PC-3 (cell line): ENCODE measurements around the gene GABRP. TPM values are rescaled to one million over a fixed set of nuclear protein-coding genes. Genes with fewer than 3 reads are reported as not detected.

Experiments used
- ATAC-seq: fragments of 200-7000 bp; cut with Tn5 transposase; 2 replicates; pipeline ENCODE4 v1.9.1; 2020; ENCODE audit warnings: mild to moderate bottlenecking, moderate library complexity
- BruUV-seq: library from RNA; stranded (reverse); fragments of 400-500 nt; replicated peaks from 2 replicates; lab custom pipeline; 2021; lab: Mats Ljungman, UMichigan
- CTCF ChIA-PET: fragments of 300-600 bp; sonication (Branson Sonifier 250); formaldehyde crosslinking; loops from one replicate; lab custom pipeline; 2022; ENCODE audit warnings: antibody characterized with exemption; lab: Charles Lee
- POLR2A ChIA-PET: fragments of 300-600 bp; sonication (Branson Sonifier 250); formaldehyde crosslinking; loops from one replicate; lab custom pipeline; 2022; ENCODE audit warnings: antibody characterized with exemption; ENCODE audit not compliant: unreplicated experiment; lab: Charles Lee
- DNase-seq: peaks from one replicate; pipeline ENCODE4 v3.0.0-alpha.2; 2015
- H2AFZ ChIP-seq: fragments of 300-600 bp; sonication (generic); 2 replicates; pipeline ENCODE4 v1.6.0; 2016; ENCODE audit warnings: antibody characterized with exemption, low read length
- H3F3A ChIP-seq: fragments of 300-600 bp; sonication (generic); one replicate; pipeline ENCODE4 v1.6.0; 2017; ENCODE audit warnings: antibody characterized with exemption, low read length, control low read depth, mild to moderate bottlenecking; ENCODE audit not compliant: unreplicated experiment
- H3K27ac ChIP-seq: fragments of 300-600 bp; sonication (generic); 2 replicates; pipeline ENCODE4 v1.5.1; 2016; ENCODE audit warnings: mild to moderate bottlenecking, low read length
- H3K27me3 ChIP-seq: fragments of 300-600 bp; sonication (generic); 2 replicates; pipeline ENCODE4 v1.6.1; 2016; ENCODE audit warnings: low read length, mixed read lengths
- H3K36me3 ChIP-seq: fragments of 300-600 bp; sonication (generic); 2 replicates; pipeline ENCODE4 v1.6.1; 2016; ENCODE audit warnings: low read depth, mixed run types, low read length, mixed read lengths
- H3K4me1 ChIP-seq: fragments of 300-600 bp; sonication (generic); 2 replicates; pipeline ENCODE4 v1.5.1; 2016; ENCODE audit warnings: low read length; ENCODE audit not compliant: insufficient read depth
- H3K4me2 ChIP-seq: fragments of 300-600 bp; sonication (generic); 2 replicates; pipeline ENCODE4 v1.6.0; 2016; ENCODE audit warnings: low read length
- H3K4me3 ChIP-seq: fragments of 300-600 bp; sonication (generic); 2 replicates; pipeline ENCODE4 v1.5.1; 2016; ENCODE audit warnings: mild to moderate bottlenecking, low read length, mixed read lengths
- H3K79me2 ChIP-seq: fragments of 300-600 bp; sonication (generic); 2 replicates; pipeline ENCODE4 v1.6.1; 2017; ENCODE audit warnings: low read length, mixed read lengths
- H3K9ac ChIP-seq: fragments of 300-600 bp; sonication (generic); 2 replicates; pipeline ENCODE4 v1.6.0; 2016; ENCODE audit warnings: mild to moderate bottlenecking, low read length
- H3K9me2 ChIP-seq: fragments of 300-600 bp; sonication (generic); replicated peaks from 2 replicates; pipeline ENCODE4 v1.6.1; 2016; ENCODE audit warnings: mixed run types, low read length, mixed read lengths
- H3K9me3 ChIP-seq: fragments of 300-600 bp; sonication (generic); 2 replicates; pipeline ENCODE4 v1.6.1; 2016; ENCODE audit warnings: low read length, mixed read lengths
- H4K20me1 ChIP-seq: fragments of 300-600 bp; sonication (generic); 2 replicates; pipeline ENCODE4 v1.6.1; 2016; ENCODE audit warnings: low read length, mixed read lengths
- CTCF ChIP-seq: fragments of 300-600 bp; sonication (generic); conservative IDR thresholded peaks from 2 replicates; pipeline ENCODE4 v1.5.1; 2017; ENCODE audit warnings: antibody characterized with exemption, low read depth, mild to moderate bottlenecking, low read length
- EZH2 ChIP-seq: fragments of 300-600 bp; sonication (generic); IDR thresholded peaks from one replicate; pipeline ENCODE4 v1.6.1; 2017; ENCODE audit warnings: antibody characterized with exemption, mild to moderate bottlenecking, low read length; ENCODE audit not compliant: unreplicated experiment
- EZH2phosphoT487 ChIP-seq: fragments of 300-600 bp; sonication (generic); IDR thresholded peaks from 2 replicates; pipeline ENCODE4 v1.6.1; 2018; ENCODE audit warnings: mild to moderate bottlenecking, antibody characterized with exemption, low read length, borderline replicate concordance
- intact Hi-C: fragments of 100-400 bp; cut with micrococcal nuclease; formaldehyde crosslinking; loops from 2 replicates; pipeline ENCODE4 v1.9.0; 2023
- total RNA-seq: library from RNA; depleted of rRNA; stranded (reverse); fragments of >200 nt; gene quantifications from 2 replicates; pipeline ENCODE4 v1.2.3, GENCODE V29; 2014

GABRP gene
- total RNA-seq, 1 experiment from 2014 or later = not detected

DNA sequence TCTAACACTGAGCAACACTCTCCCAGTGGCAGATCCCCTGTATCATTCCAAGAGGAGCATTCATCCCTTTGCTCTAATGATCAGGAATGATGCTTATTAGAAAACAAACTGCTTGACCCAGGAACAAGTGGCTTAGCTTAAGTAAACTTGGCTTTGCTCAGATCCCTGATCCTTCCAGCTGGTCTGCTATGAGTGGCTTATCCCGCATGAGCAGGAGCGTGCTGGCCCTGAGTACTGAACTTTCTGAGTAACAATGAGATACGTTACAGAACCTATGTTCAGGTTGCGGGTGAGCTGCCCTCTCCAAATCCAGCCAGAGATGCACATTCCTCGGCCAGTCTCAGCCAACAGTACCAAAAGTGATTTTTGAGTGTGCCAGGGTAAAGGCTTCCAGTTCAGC, 29.7 kb downstream of the GABRP start:
- Histone ChIP-seq H3K9ac (no peak overlapping the region), H3K27ac (no peak overlapping the region), H3K4me1 (no peaks in the 10 kb centered on the region), H3K4me3 (no peak overlapping the region), H3K27me3 (no peaks in the 10 kb centered on the region), H3K79me2 (no peaks in the 10 kb centered on the region), H2AFZ (no peak overlapping the region), H3K9me3 (no peaks in the 10 kb centered on the region), H3K9me2 (no peaks in the 10 kb centered on the region), H4K20me1 (no peaks in the 10 kb centered on the region), H3K4me2 (no peak overlapping the region), H3K36me3 (no peaks in the 10 kb centered on the region), H3F3A (no peaks in the 10 kb centered on the region)
- intact Hi-C loops = no loop called here
- DNase-seq (no peak), ATAC-seq (no peak)
- BruUV-seq = no TSS peak
- CTCF ChIA-PET = no interaction called here
- POLR2A ChIA-PET = no interaction called here
- TF ChIP-seq EZH2phosphoT487 = no peak
- TF ChIP-seq CTCF = no peak
- no peak for TF ChIP-seq EZH2

DNA sequence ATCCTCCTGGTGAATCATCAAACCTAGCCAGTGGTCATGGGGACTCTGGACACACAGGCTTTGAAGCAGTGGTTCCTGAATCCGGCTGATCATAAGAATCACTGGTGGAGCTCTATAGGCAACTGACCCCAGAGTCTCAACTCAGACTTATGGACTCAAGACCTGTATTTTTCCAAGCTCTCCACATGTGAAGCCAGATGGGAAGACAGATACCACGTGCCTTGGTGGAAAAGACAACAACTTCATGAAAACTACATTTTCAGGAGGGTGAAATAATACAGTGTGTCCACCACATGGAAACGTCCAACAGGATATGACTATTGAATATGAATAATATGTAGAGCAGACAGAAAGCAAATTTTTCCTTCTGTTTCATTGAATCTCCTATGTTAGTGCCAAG, 33.7 kb downstream of the GABRP start:
- Histone ChIP-seq H3K9me2 (no peaks in the 10 kb centered on the region), H3K27me3 (no peaks in the 10 kb centered on the region), H3K36me3 (no peaks in the 10 kb centered on the region), H3K27ac (no peak overlapping the region), H3K9ac (no peak overlapping the region), H3K4me3 (no peak overlapping the region), H3K4me1 (no peaks in the 10 kb centered on the region), H3K79me2 (no peaks in the 10 kb centered on the region), H3K9me3 (no peaks in the 10 kb centered on the region), H3F3A (no peaks in the 10 kb centered on the region), H2AFZ (no peak overlapping the region), H4K20me1 (no peaks in the 10 kb centered on the region), H3K4me2 (no peak overlapping the region)
- no peak for TF ChIP-seq EZH2phosphoT487
- TF ChIP-seq EZH2 = no peak
- TF ChIP-seq CTCF = no peak
- intact Hi-C loops = no loop called here
- no TSS peak for BruUV-seq
- no peak for DNase-seq
- ATAC-seq = no peak
- CTCF ChIA-PET = no interaction called here
- POLR2A ChIA-PET = no interaction called here

DNA sequence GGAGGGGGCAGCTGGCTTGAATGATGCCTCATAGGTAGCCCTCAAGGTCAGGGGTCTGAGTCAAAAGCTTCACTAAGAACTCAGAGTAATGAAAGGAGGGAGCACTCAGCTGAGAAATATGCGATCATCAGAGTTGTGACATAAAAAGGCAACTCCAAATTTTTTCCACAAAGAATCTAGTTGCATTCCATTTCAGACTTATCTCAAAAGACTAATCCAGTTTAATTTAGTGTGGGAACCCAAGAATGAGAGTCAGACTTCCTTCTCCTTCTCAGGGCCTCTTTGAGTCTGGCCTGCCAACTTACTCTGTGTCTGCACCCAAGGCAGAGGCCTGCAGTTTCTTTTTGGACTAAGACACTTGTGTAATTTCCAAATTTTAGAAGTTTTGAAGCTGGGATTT, 34.7 kb downstream of the GABRP start:
- POLR2A ChIA-PET = no interaction called here
- Histone ChIP-seq H3K27me3 (no peaks in the 10 kb centered on the region), H3K4me3 (no peak overlapping the region), H3F3A (no peaks in the 10 kb centered on the region), H3K9ac (no peak overlapping the region), H3K9me2 (no peaks in the 10 kb centered on the region), H3K79me2 (no peaks in the 10 kb centered on the region), H4K20me1 (no peaks in the 10 kb centered on the region), H3K27ac (no peak overlapping the region), H3K4me2 (no peak overlapping the region), H3K9me3 (no peaks in the 10 kb centered on the region), H3K36me3 (no peaks in the 10 kb centered on the region), H2AFZ (no peak overlapping the region), H3K4me1 (no peaks in the 10 kb centered on the region)
- DNase-seq (no peak), ATAC-seq (no peak)
- CTCF ChIA-PET = no interaction called here
- BruUV-seq = no TSS peak
- no peak for TF ChIP-seq CTCF
- TF ChIP-seq EZH2 = no peak
- no peak for TF ChIP-seq EZH2phosphoT487
- intact Hi-C loops = no loop called here
